IMR-90 (cell line): ENCODE measurements around the gene GRID1.

Source experiments
- CTCF ChIP-seq: conservative IDR thresholded peaks from 2 replicates; pipeline ENCODE4 v1.5.1; 2012; ENCODE audit warnings: mild to moderate bottlenecking, low read depth, low read length, improper control_type of control experiment
- FOS ChIP-seq: fragments of 150-350 bp; IDR thresholded peaks from 2 replicates; pipeline ENCODE4 v1.6.1; 2016; ENCODE audit warnings: low read depth, low read length
- MAZ ChIP-seq: IDR thresholded peaks from 2 replicates; pipeline ENCODE4 v1.6.1; 2012; ENCODE audit warnings: low read depth, mild to moderate bottlenecking, low read length, improper control_type of control experiment, moderate library complexity, borderline replicate concordance
- POLR2A ChIP-seq: IDR thresholded peaks from 2 replicates; pipeline ENCODE4 v1.6.1; 2012; ENCODE audit warnings: mild to moderate bottlenecking, low read depth, low read length
- RAD21 ChIP-seq: IDR thresholded peaks from 2 replicates; pipeline ENCODE4 v1.6.1; 2012; ENCODE audit warnings: low read length, improper control_type of control experiment
- USF2 ChIP-seq: fragments of 150-350 bp; IDR thresholded peaks from 2 replicates; pipeline ENCODE4 v1.6.1; 2017; ENCODE audit warnings: mild to moderate bottlenecking, antibody characterized with exemption, low read length, low read depth

GRCh38 chr10:85857305-85857704, 509.3 kb downstream of the GRID1 start:
- TF ChIP-seq CTCF (no peak), POLR2A (no peak), MAZ (no peak), USF2 (no peak), FOS (no peak), RAD21 (no peak)
